Fibroblast of the aortic adventitia (primary cell): ENCODE data around the gene VWCE. TPM values are rescaled to one million over a fixed set of nuclear protein-coding genes. Genes with fewer than 3 reads are reported as not detected.

ENCODE experiments used
- DNase-seq: peaks from one replicate; pipeline ENCODE4 v3.0.0-alpha.2; 2010; ENCODE audit warnings: low read depth
- H3K4me3 ChIP-seq: 2 replicates; pipeline ENCODE4 v1.5.1; 2011; ENCODE audit warnings: low read depth, mild to moderate bottlenecking, control low read depth, low read length, moderate library complexity
- total RNA-seq: library from RNA; depleted of rRNA; stranded (reverse); fragments of >200 nt; gene quantifications from 2 replicates; pipeline ENCODE4 v1.2.3, GENCODE V29; 2012; ENCODE audit warnings: low replicate concordance
- TF ChIP-seq, protein P1 (sequence below): IDR thresholded peaks from 2 replicates; pipeline ENCODE4 v1.5.1; 2011; ENCODE audit warnings: mild to moderate bottlenecking, low read length, control low read depth, inconsistent platforms; ENCODE audit not compliant: insufficient read depth

Gene VWCE
- total RNA-seq, 1 donor = 7.4 TPM

DNA sequence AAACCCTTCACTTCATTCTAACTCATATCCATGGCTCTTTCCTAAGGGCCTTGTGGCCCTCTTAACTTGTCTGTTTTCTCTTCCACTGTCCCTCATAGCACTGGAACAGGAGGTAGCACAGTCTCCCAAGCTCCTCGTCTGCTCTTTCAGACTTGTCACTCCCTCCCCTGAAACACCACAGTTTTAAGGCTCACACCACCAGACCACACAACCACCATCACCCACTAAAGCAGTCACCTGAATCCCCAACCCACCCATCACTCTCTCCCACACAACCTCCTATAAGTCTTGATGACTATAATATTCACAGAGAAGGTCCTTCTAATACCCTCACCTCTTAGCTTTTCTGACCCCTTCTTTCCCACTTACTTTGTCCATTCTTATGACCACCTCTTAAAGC lies 11.1 kb upstream of the VWCE start:
- TF ChIP-seq, protein P1, sequence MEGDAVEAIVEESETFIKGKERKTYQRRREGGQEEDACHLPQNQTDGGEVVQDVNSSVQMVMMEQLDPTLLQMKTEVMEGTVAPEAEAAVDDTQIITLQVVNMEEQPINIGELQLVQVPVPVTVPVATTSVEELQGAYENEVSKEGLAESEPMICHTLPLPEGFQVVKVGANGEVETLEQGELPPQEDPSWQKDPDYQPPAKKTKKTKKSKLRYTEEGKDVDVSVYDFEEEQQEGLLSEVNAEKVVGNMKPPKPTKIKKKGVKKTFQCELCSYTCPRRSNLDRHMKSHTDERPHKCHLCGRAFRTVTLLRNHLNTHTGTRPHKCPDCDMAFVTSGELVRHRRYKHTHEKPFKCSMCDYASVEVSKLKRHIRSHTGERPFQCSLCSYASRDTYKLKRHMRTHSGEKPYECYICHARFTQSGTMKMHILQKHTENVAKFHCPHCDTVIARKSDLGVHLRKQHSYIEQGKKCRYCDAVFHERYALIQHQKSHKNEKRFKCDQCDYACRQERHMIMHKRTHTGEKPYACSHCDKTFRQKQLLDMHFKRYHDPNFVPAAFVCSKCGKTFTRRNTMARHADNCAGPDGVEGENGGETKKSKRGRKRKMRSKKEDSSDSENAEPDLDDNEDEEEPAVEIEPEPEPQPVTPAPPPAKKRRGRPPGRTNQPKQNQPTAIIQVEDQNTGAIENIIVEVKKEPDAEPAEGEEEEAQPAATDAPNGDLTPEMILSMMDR = no peak
- H3K4me3 ChIP-seq = no peak overlapping the region
- DNase-seq = no peak

DNA sequence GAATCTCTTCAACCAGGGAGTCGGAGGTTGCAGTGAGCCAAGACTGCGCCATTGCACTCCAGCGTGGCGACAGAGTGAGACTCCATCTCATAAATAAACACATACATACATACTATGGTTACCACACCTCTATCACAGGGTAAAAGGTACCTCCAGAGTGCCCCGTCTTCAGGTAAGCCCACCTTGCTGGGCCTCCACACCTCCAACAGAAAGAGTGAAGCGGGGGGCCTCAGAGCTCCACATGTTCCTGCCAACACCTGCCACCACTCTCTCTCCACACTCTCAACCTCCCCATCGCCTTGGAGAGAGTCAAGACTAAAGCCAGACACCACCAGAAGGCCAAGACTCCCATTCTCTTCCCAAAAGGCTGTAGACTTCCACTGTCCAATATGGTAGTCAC lies 10.3 kb upstream of the VWCE start:
- no peak overlapping the region for H3K4me3 ChIP-seq
- TF ChIP-seq, protein P1 = no peak
- DNase-seq = no peak

DNA sequence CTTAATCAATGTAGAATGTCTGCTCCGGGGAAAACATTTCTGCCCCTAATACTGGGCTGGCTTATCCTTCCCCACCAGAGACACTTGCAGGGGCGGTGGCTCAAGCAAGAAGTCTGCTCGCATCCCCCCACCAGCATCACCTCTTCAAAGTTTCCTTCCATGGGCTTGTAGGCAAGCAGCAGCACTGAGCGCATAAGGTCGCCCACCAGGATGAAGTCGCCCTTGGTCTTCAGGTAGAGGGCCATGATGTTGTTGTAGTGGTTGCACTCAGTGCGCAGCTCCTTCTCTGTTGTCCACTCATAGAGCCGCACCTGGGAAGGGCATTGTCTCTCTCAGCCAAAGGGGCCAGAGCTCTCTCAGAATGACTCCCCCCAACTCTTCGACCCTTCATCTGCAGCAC lies 8.6 kb upstream of the VWCE start:
- no peak overlapping the region for H3K4me3 ChIP-seq
- DNase-seq = no peak
- TF ChIP-seq, protein P1 = no peak

DNA sequence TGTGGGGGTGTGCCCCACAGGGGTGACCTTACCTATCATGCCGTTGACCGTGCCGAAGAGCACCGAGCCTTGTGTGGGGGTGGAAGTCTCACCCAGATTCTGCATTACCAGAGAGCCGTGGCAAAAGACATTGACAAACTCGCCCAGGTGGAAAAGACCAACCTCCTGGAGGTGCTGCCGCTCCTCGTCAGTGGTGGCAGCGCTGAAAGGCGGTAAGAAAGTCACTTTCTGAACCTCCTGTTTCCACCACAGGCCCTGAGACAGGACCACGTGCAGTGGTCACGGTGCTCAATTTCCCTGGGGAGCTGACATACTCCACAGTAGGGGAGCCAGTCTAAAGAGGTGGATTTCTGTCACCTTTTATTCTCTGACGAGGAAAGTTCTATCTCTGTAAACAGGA lies 7.4 kb upstream of the VWCE start:
- TF ChIP-seq, protein P1 = no peak
- no peak overlapping the region for H3K4me3 ChIP-seq
- no peak for DNase-seq

DNA sequence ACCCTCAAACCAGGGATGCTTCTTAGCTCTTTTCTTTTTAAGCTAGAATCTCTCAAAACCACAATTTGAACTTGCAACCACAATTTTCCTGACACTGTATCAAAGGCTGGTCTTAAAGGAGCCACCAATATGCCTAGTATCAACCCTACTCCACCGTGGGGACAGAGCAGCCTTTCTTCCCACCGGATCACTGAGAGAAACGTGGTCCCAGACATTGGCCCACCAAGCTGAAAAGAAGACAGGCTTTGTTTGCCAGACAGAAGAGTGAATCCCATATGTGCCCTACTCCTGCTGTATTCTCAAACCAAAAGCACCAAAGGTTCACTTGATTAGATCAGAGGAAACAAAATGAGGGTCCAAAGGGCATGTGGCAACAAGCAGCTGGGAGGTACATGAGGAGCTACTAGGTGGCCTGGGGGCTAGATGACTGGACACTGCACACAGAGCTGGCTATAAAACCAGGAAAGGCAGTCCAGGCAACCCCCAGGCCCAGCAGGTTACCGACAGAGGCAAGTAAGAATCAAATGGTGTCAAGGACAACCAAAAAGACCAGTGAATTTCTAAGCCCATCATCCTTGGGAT lies 3.6 kb upstream of the VWCE start:
- no peak overlapping the region for H3K4me3 ChIP-seq
- TF ChIP-seq, protein P1 = no peak
- DNase-seq = peak; percentile 29

DNA sequence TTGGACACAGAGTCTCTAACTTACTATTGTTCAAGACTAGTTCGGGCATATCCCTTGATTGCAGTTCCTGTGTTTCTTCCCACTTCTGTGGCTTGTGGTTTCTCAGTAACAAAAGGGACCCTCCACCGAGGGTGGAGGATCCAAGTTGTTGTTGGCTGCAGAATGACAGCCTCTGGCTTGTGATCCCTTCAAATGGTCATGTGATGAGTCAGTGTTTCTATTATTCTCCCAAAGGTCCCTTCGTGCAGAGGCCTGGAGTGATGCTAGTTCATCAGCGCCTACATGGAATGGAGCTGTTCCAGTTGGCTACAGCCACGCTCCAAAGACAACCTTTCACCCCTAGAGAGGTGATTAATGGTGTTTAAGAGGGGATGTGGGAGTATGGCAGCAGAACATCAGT lies 2.6 kb upstream of the VWCE start:
- TF ChIP-seq, protein P1 = no peak
- no peak overlapping the region for H3K4me3 ChIP-seq

DNA sequence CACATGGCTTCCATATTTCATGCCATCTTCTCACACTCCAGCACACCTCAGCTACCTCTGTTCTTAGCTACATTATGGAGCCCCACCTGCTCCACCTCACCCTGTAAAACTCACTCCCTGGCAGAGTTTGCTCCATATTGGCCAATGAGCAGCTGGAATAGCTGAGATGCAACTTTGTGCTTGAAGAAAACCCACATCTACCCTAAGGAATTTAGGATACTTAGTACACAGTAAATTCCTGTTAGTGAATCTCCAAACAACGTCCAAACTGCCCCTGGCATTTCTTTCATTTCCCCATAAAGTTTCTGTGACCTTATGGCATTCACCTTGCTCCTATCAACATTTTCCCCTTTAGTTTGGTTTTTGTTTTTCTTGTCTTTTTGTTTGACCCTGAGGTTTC lies 2.2 kb upstream of the VWCE start:
- H3K4me3 ChIP-seq = no peak overlapping the region
- TF ChIP-seq, protein P1 = no peak
- DNase-seq = no peak

More for the DNA sequence above, 2.6 kb upstream of the VWCE start:
- peak; percentile 100 for DNase-seq
